OCI-LY7 (cell line): Measurements from ENCODE around the gene RHO. TPM values are rescaled to one million over a fixed set of nuclear protein-coding genes. Genes with fewer than 3 reads are reported as not detected.

ENCODE experiments used
- BruUV-seq: library from RNA; stranded (reverse); fragments of 400-500 nt; replicated peaks from 2 replicates; lab custom pipeline; 2021; lab: Mats Ljungman, UMichigan
- CTCF ChIA-PET: fragments of 300-600 bp; sonication (Branson Sonifier 250); formaldehyde crosslinking; loops from one replicate; lab custom pipeline; 2022; ENCODE audit warnings: antibody characterized with exemption; ENCODE audit not compliant: unreplicated experiment; lab: Charles Lee
- POLR2A ChIA-PET: fragments of 300-600 bp; sonication (Branson Sonifier 250); formaldehyde crosslinking; loops from one replicate; lab custom pipeline; 2022; ENCODE audit warnings: antibody characterized with exemption; lab: Charles Lee
- DNase-seq: peaks from one replicate; pipeline ENCODE4 v3.0.0-alpha.2; 2015; ENCODE audit warnings: low spot score
- H2AFZ ChIP-seq: fragments of 200-600 bp; sonication (generic), shearing (Covaris generic); 2 replicates; pipeline ENCODE4 v1.6.1; 2014; ENCODE audit warnings: mild to moderate bottlenecking, antibody characterized with exemption, low read length, moderate library complexity
- H3K27ac ChIP-seq: fragments of 200-600 bp; sonication (generic); 2 replicates; pipeline ENCODE4 v1.5.1; 2014; ENCODE audit warnings: mixed run types, low read depth, mild to moderate bottlenecking, moderate library complexity, low read length, inconsistent platforms; ENCODE audit not compliant: poor library complexity, severe bottlenecking
- H3K36me3 ChIP-seq: fragments of 200-600 bp; sonication (generic); 2 replicates; pipeline ENCODE4 v1.6.1; 2014; ENCODE audit warnings: mild to moderate bottlenecking, antibody characterized with exemption, low read length, moderate library complexity, mixed read lengths; ENCODE audit not compliant: insufficient read depth
- H3K4me1 ChIP-seq: fragments of 200-600 bp; sonication (generic); 2 replicates; pipeline ENCODE4 v1.5.1; 2014; ENCODE audit warnings: mild to moderate bottlenecking, low read length; ENCODE audit not compliant: insufficient read depth, poor library complexity, severe bottlenecking
- H3K4me2 ChIP-seq: fragments of 200-600 bp; sonication (generic); 2 replicates; pipeline ENCODE4 v1.6.1; 2014; ENCODE audit warnings: mild to moderate bottlenecking, low read length
- H3K4me3 ChIP-seq: fragments of 200-600 bp; sonication (generic); 2 replicates; pipeline ENCODE4 v1.5.1; 2014; ENCODE audit warnings: mild to moderate bottlenecking, low read depth, low read length; ENCODE audit not compliant: poor library complexity, severe bottlenecking
- H3K79me2 ChIP-seq: fragments of 200-600 bp; sonication (generic); 2 replicates; pipeline ENCODE4 v1.6.1; 2016; ENCODE audit warnings: low read depth, mild to moderate bottlenecking, low read length, moderate library complexity, mixed read lengths; ENCODE audit not compliant: insufficient read depth
- H3K9me2 ChIP-seq: fragments of 200-600 bp; sonication (generic); 2 replicates; pipeline ENCODE4 v1.6.1; 2016; ENCODE audit warnings: mild to moderate bottlenecking, low read length, mixed read lengths; ENCODE audit not compliant: insufficient read depth
- H3K9me3 ChIP-seq: fragments of 200-600 bp; sonication (generic); 2 replicates; pipeline ENCODE4 v1.6.1; 2014; ENCODE audit warnings: mild to moderate bottlenecking, mixed run types, low read length, mixed read lengths
- H4K20me1 ChIP-seq: fragments of 200-600 bp; sonication (generic); 2 replicates; pipeline ENCODE4 v1.6.1; 2014; ENCODE audit warnings: mild to moderate bottlenecking, antibody characterized with exemption, low read length, moderate library complexity, mixed read lengths; ENCODE audit not compliant: insufficient read depth
- EZH2phosphoT487 ChIP-seq: fragments of 200-600 bp; sonication (generic); IDR thresholded peaks from 2 replicates; pipeline ENCODE4 v1.6.1; 2018; ENCODE audit warnings: low read depth, borderline replicate concordance, mild to moderate bottlenecking, mixed run types, antibody characterized with exemption, low read length, moderate library complexity, mixed read lengths
- intact Hi-C: fragments of 100-400 bp; cut with micrococcal nuclease; formaldehyde crosslinking; loops from one replicate; pipeline ENCODE4 v1.10.0; 2022; ENCODE audit not compliant: unreplicated experiment
- total RNA-seq, 2 experiments: library from RNA; depleted of rRNA in 1 of 2; stranded (reverse); fragments of >200 nt in 1 of 2; shearing (Covaris generic) in 1 of 2; gene quantifications; 2 replicates each; pipeline ENCODE4 v1.2.3, GENCODE V29; 2014 to 2022
- TF ChIP-seq, protein P1 (sequence below): fragments of 200-600 bp; sonication (generic); conservative IDR thresholded peaks from 2 replicates; pipeline ENCODE4 v1.5.1; 2014; ENCODE audit warnings: mild to moderate bottlenecking, antibody characterized with exemption, low read length, moderate library complexity, mixed read lengths

Gene RHO
- total RNA-seq, 2 experiments from 2014 or later, result not detected

DNA sequence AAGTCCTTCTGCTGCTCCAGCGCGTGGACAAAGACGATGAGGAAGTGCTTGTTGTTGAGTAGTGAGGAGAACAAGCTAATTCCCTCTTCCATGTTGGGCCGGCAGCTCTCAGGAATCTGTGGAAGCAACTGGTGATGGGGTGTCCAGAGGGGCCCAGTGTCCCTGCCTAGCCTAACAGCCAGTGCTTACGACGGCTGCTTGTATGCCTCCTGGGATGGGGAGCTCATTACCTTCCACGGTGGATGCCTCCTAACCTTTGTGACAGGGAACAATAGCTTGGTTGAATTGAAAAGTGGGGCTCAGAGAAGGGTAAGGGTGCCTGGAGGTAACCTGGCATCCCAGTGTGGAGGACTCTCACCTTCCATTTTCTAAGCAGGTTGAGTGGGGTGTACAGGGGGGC is 37.5 kb downstream of the RHO start:
- Histone ChIP-seq H3K4me2 (no peak overlapping the region), H3K79me2 (no peaks in the 10 kb centered on the region), H3K9me2 (no peaks in the 10 kb centered on the region), H2AFZ (no peak overlapping the region), H3K27ac (no peak overlapping the region), H3K4me3 (no peak overlapping the region), H3K9me3 (no peaks in the 10 kb centered on the region), H4K20me1 (no peaks in the 10 kb centered on the region), H3K36me3 (no peaks in the 10 kb centered on the region), H3K4me1 (peaks cover 2% of the 10 kb centered on the region)
- intact Hi-C loops, result no loop called here
- no TSS peak for BruUV-seq
- TF ChIP-seq, protein P1, sequence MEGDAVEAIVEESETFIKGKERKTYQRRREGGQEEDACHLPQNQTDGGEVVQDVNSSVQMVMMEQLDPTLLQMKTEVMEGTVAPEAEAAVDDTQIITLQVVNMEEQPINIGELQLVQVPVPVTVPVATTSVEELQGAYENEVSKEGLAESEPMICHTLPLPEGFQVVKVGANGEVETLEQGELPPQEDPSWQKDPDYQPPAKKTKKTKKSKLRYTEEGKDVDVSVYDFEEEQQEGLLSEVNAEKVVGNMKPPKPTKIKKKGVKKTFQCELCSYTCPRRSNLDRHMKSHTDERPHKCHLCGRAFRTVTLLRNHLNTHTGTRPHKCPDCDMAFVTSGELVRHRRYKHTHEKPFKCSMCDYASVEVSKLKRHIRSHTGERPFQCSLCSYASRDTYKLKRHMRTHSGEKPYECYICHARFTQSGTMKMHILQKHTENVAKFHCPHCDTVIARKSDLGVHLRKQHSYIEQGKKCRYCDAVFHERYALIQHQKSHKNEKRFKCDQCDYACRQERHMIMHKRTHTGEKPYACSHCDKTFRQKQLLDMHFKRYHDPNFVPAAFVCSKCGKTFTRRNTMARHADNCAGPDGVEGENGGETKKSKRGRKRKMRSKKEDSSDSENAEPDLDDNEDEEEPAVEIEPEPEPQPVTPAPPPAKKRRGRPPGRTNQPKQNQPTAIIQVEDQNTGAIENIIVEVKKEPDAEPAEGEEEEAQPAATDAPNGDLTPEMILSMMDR, result no peak
- no peak for TF ChIP-seq EZH2phosphoT487
- CTCF ChIA-PET, result interaction anchor here (0.8 kb wide), 1 partner anchor 11 kb away, joined by 4 read pairs; no protein-coding TSS in a partner anchor
- DNase-seq, result no peak
- POLR2A ChIA-PET, result interaction anchor here (1.8 kb wide), 1 partner anchor 11 kb away, joined by 8 read pairs; no protein-coding TSS in a partner anchor

DNA sequence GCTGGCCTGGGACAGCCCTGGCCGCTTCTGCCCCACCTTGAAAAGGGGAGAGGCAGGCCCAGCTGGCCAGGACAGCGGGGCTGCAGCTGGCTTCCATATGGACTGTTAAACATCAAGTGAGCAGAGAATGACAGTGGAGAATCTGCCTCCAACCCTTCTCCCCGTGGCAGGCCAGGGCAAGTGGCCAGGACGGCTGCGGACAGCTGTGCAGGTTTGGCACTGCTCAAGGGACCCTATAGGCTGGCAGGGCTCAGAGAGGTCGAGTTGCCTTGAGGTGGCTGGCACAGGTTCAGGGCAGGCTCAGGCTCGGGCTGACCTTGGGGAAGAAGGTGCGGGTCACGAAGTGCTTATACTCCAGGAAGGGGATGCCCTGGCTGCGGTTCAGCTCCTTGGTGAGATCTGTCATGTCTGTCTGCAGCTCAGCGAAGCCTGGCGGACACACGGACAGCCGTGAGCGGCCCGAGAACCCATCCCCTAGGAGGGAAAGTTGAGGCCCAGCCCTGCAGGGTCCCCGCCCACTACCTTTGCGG is 38.8 kb downstream of the RHO start:
- Histone ChIP-seq H3K4me2 (no peak overlapping the region), H4K20me1 (no peaks in the 10 kb centered on the region), H3K4me3 (no peak overlapping the region), H2AFZ (no peak overlapping the region), H3K27ac (no peak overlapping the region), H3K36me3 (no peaks in the 10 kb centered on the region), H3K4me1 (no peaks in the 10 kb centered on the region), H3K9me3 (no peaks in the 10 kb centered on the region), H3K79me2 (no peaks in the 10 kb centered on the region), H3K9me2 (no peaks in the 10 kb centered on the region)
- BruUV-seq, result no TSS peak
- intact Hi-C loops, result no loop called here
- POLR2A ChIA-PET, result interaction anchor here (1.8 kb wide), 1 partner anchor 9 kb away, joined by 8 read pairs; no protein-coding TSS in a partner anchor
- TF ChIP-seq, protein P1, result no peak
- no peak for TF ChIP-seq EZH2phosphoT487
- CTCF ChIA-PET, result no interaction called here
- DNase-seq, result no peak

DNA sequence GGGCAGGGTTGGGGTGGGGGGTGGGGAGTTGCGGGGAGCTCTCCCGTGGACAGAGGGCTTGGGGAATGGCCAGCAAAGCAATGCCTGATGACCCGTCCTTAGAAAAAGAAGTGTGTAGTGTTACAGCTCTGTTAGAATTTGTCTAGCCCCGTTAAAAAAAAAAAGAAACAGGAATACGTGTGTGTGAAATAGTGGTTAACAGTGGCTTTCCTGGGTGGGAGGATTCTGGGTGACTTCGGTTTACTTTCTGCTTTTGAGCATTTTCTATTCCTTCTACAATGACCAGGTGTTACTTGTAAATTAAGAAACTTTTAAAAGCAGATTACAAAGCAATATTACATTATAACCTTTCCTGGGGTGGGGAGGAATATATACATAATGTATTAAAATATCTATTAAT is 39.5 kb downstream of the RHO start:
- H3K9me2 ChIP-seq, result no peaks in the 10 kb centered on the region
- H3K4me1 ChIP-seq, result no peaks in the 10 kb centered on the region
- POLR2A ChIA-PET, result no interaction called here
- H3K27ac ChIP-seq, result no peak overlapping the region
- H4K20me1 ChIP-seq, result no peaks in the 10 kb centered on the region
- no peaks in the 10 kb centered on the region for H3K36me3 ChIP-seq
- CTCF ChIA-PET, result no interaction called here
- no TSS peak for BruUV-seq
- no peaks in the 10 kb centered on the region for H3K79me2 ChIP-seq
- no peak overlapping the region for H3K4me3 ChIP-seq
- no peaks in the 10 kb centered on the region for H3K9me3 ChIP-seq
- intact Hi-C loops, result no loop called here
- TF ChIP-seq, protein P1, result no peak
- no peak for TF ChIP-seq EZH2phosphoT487
- DNase-seq, result no peak
- no peak overlapping the region for H2AFZ ChIP-seq
- no peak overlapping the region for H3K4me2 ChIP-seq
